ENCODE measurements around the gene TIMM50.

- TF ChIP-seq CTCF (IDR thresholded peaks at IDR 0.05; ENCODE audit: insufficient read depth, low read depth, low read length) (no peak), EZH2 (IDR thresholded peaks at IDR 0.05; ENCODE audit: insufficient read depth, low read length) (no peak)
Observed at GRCh38 chr19:39500543-39500942, 19.9 kb downstream of the TIMM50 start.

All from astrocyte (in vitro differentiated cells and primary cell).